Right ventricle myocardium superior (tissue), 1 donor: ENCODE measurements around the gene HPN. TPM values are rescaled to one million over a fixed set of nuclear protein-coding genes. Genes with fewer than 3 reads are reported as not detected.

Experiments
- ATAC-seq: fragments of 200-7000 bp; cut with Tn5 transposase; one replicate; pipeline ENCODE4 v1.9.1; 2020; ENCODE audit warnings: mild to moderate bottlenecking; ENCODE audit not compliant: poor library complexity
- DNase-seq: peaks from one replicate; pipeline ENCODE4 v3.0.0-alpha.2; 2020
- intact Hi-C: fragments of 100-400 bp; cut with DNase I; formaldehyde crosslinking; loops from one replicate; pipeline ENCODE4 v1.11.2; 2022
- total RNA-seq: library from RNA; stranded (reverse); fragmentation: NEBNext Ultra II Directional; extraction: Animal tissue kit (Norgen Biotek cat#: 25700); gene quantifications from one replicate; pipeline ENCODE4 v1.2.1, GENCODE V29; 2021
- donor health status: DM: no; HTN: yes; CAD: no; lungs with severe emphysema.

Gene HPN
- total RNA-seq, 1 donor from 2014 or later: 5.6 TPM

DNA sequence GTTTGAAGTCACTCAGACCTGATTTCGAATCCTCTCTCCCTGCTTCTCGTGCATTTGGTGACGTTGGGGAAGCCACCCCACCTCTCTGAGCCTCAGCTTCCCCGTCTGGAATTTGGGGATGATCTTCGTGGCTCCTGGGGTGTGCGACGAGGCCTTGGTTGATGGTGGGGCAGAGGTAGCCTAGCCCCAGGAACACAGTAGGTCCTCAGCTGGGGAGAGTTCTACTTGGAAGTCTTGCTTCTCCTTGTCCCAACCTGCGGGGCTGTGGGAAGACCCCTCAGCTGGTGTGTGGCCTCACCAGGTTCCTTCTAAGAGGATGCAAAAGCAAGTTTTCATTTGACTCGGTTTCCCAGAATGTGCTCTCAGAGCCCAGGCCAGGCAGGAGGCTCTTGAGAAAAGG lies 13.1 kb downstream of the HPN start:
- ATAC-seq: no peak
- intact Hi-C loops: no loop called here

DNA sequence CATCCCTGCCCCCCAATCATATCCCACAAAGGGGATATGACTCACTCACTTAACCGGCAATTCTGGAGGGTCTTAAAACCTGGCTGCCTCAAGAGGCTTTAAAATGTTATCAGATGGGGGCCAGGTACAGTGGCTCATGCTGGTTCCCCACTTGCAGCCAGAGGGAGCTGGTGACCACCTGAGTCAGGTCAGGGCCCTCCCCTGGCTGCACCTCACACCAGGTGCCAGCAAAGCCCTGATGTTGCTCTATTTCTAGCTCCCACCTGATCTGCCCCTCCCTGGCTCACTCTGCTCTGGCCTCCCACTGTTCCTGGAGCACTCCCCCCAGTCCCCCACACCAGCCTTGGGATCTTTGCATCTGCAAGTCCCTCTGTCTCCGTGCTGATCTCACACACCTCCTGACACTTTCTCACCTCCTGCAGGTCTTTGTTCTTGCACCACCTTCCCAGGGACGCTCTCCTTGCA lies 14.2 kb downstream of the HPN start:
- intact Hi-C loops: no loop called here
- DNase-seq: peak; percentile 26
- no peak for ATAC-seq

More for the DNA sequence above, 13.1 kb downstream of the HPN start:
- DNase-seq: no peak

DNA sequence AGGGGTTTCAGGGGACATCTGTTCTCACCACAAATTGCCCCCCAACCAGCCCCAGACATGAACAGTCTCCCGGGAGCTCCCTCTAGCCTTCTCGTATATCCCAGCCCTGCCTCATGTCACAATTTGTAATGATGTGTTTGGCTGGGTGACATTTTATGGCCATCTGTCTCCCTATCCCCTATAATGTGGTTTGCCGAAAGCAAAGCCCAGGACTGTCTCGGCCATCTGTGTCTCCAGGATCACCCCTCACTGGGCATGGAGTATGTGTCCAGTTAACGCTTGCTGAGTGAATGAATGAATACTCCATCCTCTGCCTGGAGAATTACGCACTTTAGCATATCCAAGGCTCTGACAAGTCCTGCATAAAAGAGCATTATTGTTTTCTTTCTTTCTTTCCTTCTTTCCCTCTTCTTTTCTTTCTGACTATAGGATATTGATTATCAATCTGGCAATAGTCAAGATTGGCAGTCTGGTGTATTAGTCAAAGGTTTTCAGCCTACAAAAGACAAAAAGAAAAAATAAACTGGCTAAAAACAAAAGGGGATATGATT lies 15.1 kb downstream of the HPN start:
- intact Hi-C loops: no loop called here
- no peak for ATAC-seq
- no peak for DNase-seq

DNA sequence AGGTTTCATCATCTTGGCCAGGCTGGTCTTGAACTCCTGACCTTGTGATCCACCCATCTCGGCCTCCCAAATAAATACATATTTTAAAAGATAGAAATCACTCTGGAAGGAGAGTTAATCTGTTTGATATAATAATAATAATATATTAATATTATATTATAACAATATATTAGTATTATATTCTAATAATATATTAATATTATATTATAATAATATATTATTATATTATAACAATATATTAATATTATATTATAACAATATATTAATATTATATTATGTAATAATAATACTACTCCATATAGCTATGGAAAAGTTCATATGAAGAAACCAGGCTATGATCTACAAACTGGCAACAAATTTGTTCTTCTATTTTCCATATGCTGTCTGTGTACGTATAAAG lies 16.8 kb downstream of the HPN start:
- ATAC-seq (no peak), DNase-seq (no peak)
- intact Hi-C loops: no loop called here

DNA sequence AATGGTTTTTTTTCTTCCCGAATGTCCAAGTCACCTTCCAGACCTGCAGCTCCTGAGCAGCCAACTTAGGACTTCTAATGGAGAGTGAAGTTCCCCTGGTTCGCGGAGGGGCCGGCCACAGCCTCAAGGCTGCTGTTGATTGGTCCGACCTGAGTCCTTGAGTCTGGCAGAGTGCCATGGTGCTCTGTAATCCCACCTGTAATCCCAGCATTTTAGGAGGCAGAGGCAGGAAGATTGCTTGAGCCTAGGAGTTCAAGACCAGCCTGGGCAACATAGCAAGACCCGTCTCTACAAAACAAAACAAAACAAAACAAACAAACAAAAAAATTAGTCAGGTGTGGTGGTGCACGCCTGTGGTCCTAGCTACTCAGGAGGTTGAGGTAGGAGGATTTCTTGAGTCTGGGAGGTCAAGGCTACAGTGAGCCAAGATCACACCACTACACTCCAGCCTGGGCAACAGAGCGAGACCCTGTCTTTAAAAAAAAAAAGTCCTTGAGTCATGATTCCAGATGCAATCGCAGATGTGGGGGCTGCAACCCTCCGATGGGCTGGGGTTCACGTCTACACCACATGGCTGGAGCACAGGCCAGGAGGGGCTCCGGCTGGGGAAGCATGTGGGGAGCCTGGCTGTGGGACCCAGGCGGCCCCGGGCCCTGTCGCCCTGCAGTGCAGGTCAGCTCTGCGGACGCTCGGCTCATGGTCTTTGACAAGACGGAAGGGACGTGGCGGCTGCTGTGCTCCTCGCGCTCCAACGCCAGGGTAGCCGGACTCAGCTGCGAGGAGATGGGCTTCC lies 17.7 kb downstream of the HPN start:
- intact Hi-C loops: no loop called here
- DNase-seq (peak; percentile 32), ATAC-seq (no peak)

DNA sequence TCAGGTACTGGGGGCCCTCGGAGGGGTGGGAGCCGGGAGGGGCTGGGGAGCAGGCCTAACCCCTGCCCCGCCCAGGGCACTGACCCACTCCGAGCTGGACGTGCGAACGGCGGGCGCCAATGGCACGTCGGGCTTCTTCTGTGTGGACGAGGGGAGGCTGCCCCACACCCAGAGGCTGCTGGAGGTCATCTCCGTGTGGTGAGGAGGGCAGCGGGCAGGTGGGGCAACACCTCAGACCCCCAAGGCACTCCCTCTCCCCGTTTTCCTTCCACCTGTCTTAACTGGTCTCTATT lies 18.2 kb downstream of the HPN start:
- intact Hi-C loops: no loop called here
- DNase-seq: peak; percentile 27
- no peak for ATAC-seq

DNA sequence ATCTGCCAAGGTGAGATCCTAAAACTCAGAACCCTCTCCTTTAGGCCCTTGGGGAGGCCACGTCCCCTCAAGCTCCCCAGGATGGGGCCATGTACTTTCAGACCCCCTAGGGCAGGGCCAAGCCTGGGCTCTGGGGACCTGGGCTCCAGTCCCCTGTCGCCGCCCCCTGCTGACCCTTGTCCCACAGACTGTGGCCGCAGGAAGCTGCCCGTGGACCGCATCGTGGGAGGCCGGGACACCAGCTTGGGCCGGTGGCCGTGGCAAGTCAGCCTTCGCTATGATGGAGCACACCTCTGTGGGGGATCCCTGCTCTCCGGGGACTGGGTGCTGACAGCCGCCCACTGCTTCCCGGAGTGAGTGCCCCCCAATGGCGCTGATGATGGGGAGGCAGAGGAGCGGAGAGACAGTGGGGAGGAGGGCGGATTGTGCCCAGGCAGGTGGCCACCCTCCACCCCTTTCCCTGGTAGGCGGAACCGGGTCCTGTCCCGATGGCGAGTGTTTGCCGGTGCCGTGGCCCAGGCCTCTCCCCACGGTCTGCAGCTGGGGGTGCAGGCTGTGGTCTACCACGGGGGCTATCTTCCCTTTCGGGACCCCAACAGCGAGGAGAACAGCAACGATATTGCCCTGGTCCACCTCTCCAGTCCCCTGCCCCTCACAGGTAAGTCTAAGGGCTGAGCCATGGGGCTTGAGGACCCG lies 18.8 kb downstream of the HPN start:
- intact Hi-C loops: no loop called here
- peak; percentile 22 for DNase-seq
- ATAC-seq: no peak

DNA sequence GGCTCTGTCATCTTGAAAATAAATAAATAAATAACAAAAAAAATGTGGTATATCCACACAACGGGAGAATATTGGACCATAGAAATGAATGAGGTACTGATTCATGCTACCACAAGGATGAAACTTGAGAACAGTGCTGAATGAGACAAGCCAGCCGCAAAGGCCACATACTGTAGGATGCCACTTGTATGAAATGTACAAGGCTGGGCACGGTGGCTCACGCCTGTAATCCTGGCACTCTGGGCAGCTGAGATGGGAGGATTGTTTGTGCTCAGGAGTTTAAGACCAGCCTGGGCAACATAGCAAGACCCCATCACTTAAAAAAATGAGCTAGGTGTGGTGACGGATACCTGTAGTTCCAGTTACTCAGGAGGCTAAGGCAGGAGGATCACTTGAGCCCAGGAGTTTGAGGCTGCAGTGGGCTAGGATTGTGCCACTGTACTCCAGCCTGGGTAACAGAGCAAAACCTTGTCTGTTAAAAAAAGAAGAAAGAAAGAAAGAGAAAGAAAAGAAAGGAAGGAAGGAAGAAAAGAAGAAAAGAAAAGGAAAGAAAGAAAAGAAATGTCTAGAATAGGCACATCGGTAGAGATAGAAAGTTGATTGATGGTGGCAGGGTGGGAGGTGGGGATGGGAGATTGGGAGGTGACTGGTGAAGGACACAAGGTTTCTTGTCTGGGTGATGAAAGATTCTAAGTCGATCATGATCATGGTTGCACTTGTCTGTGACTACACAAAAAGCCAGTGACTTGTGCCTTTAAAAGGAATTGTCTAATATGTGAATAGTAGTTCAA lies 20.3 kb downstream of the HPN start:
- intact Hi-C loops: no loop called here
- ATAC-seq (no peak), DNase-seq (no peak)

DNA sequence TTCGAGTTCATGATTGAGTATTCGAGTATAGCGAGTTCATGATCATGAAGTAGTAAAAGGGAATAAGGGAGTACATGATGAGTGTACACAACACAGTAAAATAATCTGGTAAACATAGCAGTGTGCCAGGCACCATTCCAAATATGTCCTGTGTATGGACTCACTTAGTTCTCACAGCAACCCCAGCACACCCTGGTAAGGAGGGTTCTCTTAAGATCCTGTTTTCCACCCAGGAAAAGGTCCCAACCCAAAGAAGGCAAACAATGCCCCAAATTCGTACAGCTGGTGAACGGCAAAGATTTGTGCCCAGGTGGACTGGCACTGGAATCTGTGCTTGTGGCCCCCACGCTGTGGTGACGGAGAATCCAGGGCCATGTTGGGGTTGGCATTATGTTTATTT lies 21.4 kb downstream of the HPN start:
- DNase-seq (no peak), ATAC-seq (no peak)
- intact Hi-C loops: no loop called here

DNA sequence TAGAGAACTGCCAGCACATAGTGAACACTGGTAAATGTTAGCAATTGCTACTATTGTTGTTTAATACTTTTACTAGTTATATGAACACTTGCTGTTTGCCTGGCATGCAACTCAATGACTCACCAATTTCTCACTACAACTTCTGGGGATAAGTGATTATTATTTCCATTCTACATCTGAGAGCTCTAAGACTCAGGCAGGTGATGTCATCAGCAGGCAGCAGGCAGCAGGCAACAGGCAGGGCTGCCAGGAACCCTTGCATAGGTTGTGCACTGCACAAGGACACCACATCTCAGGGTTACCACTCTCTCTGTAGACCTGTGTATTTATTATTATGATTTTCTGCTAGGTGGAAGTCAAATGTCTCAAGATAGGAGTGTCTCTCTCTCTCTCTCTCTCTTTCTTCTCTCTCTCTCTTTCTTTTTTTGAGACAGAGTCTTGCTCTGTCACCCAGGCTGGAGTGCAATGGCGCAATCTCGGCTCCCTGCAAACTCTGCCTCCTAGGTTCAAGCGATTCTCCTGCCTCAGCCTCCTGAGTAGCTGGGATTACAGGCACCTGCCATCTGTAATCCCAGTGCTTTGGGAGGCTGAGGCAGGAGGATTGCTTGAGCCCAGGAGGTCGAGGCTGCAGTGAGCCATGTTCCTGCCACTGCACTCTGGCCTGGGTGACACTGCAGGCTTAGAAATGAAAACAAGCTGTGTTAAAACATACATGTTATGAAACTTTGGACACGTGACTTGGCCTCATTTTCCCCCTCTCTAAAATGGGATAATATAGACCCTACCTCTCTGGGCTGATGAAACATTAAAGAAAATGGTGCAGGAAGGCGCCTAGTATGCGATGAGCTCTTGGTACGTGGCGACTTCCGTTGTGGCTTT lies 22.7 kb downstream of the HPN start:
- DNase-seq (no peak), ATAC-seq (no peak)
- intact Hi-C loops: no loop called here

DNA sequence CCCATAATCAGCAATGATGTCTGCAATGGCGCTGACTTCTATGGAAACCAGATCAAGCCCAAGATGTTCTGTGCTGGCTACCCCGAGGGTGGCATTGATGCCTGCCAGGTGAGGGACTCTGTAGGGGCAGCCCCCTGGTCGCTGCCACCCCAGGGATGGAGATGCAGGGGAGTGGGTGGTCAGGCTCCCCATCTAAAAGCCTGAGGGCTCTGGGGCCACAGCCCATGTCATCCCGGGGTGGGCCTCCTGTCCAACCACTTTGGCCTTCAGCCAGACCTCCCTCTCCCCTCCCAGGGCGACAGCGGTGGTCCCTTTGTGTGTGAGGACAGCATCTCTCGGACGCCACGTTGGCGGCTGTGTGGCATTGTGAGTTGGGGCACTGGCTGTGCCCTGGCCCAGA lies 24.1 kb downstream of the HPN start:
- DNase-seq (no peak), ATAC-seq (no peak)
- intact Hi-C loops: loop anchor here (5.0 kb wide), 1 partner anchor 77 kb away; the partner anchor contains the start of gene FXYD7

DNA sequence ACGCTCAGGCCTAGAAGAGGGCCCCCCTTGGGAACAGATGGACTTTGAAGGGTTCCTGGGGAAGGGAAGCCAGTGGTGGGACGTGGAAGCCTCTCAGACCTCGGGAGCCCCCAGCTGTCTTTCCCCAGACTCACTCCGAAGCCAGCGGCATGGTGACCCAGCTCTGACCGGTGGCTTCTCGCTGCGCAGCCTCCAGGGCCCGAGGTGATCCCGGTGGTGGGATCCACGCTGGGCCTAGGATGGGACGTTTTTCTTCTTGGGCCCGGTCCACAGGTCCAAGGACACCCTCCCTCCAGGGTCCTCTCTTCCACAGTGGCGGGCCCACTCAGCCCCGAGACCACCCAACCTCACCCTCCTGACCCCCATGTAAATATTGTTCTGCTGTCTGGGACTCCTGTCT lies 24.6 kb downstream of the HPN start:
- intact Hi-C loops: loop anchor here (5.0 kb wide), 1 partner anchor 76 kb away; the partner anchor contains the start of gene FXYD7
- no peak for DNase-seq
- no peak for ATAC-seq

DNA sequence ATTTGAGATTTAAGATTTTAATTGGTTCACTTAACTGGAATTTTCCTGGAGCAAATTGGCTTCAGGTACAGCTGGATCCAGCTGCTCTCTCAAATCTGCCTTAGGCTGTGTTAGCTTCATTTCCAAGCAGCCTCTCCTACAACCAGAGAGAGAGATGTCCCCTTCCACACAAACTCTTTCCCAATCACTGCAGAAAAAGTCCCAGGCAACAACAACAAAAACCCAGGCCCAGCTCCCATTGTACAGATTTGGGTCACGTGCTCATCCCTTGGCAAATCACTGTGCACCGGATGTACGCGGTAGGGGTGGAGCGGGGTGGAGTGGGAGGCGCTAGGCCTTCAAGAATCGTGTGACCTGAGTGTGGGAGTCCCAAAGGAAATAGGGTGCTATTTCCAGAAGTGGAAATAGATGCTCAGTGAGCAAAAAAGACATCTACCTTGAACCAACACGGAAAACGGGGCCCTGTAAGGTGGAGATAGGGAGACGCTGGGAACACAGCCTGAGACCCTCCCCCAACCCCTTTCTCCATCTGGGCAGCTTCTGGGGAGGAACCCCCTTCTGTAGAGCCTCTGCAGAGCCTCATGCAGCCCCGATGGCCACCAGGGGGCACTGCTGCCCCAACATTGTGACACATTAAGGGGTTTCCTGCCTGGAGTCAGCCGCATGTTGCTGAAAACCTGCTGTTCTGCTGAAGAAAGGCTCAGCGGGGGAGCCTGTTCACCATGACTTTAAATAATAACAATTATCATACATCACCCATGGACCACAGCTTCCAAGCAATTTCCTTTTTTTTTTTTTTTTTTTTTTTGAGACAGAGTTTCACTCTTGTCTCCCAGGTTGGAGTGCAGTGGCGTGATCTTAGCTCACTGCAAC lies 25.4 kb downstream of the HPN start:
- DNase-seq: peak; percentile 94
- intact Hi-C loops: loop anchor here (5.0 kb wide), 1 partner anchor 75 kb away; the partner anchor contains the start of gene FXYD7
- ATAC-seq: peak; percentile 91

DNA sequence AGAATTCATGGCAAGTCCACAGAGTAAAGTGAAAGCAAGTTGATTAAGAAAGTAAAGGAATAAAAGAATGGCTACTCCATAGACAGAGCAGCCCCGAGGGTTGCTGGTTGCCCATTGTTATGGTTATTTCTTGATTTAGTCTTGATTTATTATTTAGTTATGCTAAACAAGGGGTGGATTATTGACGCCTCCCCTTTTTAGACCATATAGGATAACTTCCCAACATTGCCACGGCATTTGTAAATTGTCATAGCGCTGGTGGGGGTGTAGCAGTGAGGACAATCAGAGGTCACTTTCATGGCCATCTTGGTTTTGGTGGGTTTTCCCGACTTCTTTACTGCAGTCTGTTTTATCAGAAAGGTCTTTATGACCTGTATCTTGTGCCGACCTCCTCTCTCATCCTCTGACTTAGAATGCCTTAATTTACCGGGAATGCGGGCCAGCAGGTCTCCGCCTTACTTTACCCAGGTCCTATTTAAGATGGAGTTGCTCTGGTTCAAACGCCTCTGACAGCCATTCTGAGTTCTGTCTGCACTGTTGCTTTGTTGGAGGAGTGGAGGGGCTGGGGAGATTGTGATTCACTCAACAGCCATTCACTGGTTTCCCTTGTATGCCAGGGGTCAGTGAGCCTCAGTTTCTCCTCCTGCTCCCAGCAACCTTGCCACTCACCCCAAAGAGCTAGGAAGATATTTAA lies 27.6 kb downstream of the HPN start:
- DNase-seq: no peak
- no peak for ATAC-seq
- intact Hi-C loops: loop anchor here (5.0 kb wide), 1 partner anchor 73 kb away; the partner anchor contains the start of gene FXYD7

DNA sequence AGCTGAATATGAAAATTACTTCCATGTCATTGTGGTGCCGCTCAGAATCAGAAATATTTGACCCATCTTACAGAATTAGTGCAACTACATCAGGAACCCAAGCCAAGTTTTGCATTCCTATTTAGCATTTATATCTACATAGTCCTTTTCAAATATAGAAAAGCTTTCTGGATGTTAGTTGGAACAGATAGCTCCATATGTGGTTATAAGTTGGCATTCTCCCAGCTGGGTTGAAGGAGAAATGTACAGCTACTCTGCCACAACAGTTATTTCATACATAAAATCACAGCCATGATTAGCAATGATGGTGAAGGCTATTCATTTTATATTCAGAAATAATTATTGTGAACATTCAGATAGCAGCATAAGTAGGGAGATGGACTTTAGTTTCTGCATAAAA lies 28.2 kb downstream of the HPN start:
- intact Hi-C loops: loop anchor here (5.0 kb wide), 1 partner anchor 73 kb away; the partner anchor contains the start of gene FXYD7
- DNase-seq (no peak), ATAC-seq (no peak)

DNA sequence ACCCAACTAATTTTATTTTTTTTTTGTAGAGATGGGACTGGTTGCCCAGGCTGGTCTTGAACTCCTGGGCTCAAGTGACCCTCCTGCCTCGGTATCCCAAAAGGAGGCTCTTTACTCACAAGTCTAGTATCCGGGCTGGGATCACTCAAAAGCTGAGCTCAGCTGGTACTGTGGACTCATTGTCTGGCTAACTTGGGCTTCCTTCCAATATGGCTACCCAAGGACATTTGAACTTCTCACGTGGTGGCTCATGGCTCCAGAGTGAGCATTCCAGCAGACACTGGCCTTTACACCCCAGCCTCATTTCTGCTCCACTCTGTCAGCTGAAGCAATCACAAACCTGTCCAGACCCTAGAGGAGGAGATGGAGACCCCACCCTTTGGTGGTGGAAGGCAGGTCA lies 28.9 kb downstream of the HPN start:
- no peak for ATAC-seq
- no peak for DNase-seq
- intact Hi-C loops: no loop called here

DNA sequence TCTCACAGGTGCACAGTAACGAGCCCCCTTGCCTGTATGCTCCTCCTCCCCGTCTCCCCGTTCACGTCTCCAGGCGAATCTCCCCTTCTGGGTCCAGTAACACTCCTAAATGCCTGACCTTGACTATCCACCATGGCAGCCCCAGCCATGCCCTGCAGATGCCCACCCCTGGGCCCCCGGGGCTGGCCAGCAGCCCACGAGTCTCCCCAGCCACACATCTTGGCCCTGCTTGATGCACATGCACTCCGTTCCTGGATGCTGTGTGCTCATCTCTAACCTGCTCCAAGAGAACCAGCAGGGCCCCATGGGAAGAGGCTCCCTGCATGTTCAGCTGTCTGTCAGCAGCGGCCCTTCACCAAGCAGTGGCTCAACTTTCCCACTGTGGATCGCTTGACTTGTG lies 32.0 kb downstream of the HPN start:
- ATAC-seq (no peak), DNase-seq (no peak)
- intact Hi-C loops: no loop called here
